H9 (cell line): ENCODE results near the gene IL1RN. TPM values are rescaled to one million over a fixed set of nuclear protein-coding genes. Genes with fewer than 3 reads are reported as not detected.

Experiments used
- DNase-seq: peaks from one replicate; pipeline ENCODE4 v3.0.0-alpha.2; 2017
- H2AFZ ChIP-seq: one replicate; pipeline ENCODE4 v1.6.1; 2013; ENCODE audit warnings: mild to moderate bottlenecking, low read length, control low read depth, moderate library complexity
- H2AK5ac ChIP-seq: 2 replicates; pipeline ENCODE4 v1.6.1; 2013; ENCODE audit warnings: low read length, control low read depth, mixed read lengths; ENCODE audit not compliant: insufficient read length
- H2BK120ac ChIP-seq: one replicate; pipeline ENCODE4 v1.6.1; 2013; ENCODE audit warnings: low read depth, mild to moderate bottlenecking, low read length, control low read depth, inconsistent platforms; ENCODE audit not compliant: poor library complexity, severe bottlenecking
- H2BK12ac ChIP-seq: 2 replicates; pipeline ENCODE4 v1.6.1; 2013; ENCODE audit warnings: low read length, control low read depth, mixed read lengths, low read depth; ENCODE audit not compliant: insufficient read length
- H2BK15ac ChIP-seq: 2 replicates; pipeline ENCODE4 v1.6.1; 2013; ENCODE audit warnings: low read depth, low read length, control low read depth
- H2BK20ac ChIP-seq: one replicate; pipeline ENCODE4 v1.6.1; 2013; ENCODE audit warnings: low read depth, mild to moderate bottlenecking, low read length, control low read depth, inconsistent platforms; ENCODE audit not compliant: poor library complexity, severe bottlenecking
- H2BK5ac ChIP-seq: 2 replicates; pipeline ENCODE4 v1.6.1; 2013; ENCODE audit warnings: low read length, control low read depth, mixed read lengths; ENCODE audit not compliant: insufficient read length
- H3K14ac ChIP-seq: 2 replicates; pipeline ENCODE4 v1.6.1; 2013; ENCODE audit warnings: low read length, control low read depth; ENCODE audit not compliant: insufficient read depth
- H3K18ac ChIP-seq: 2 replicates; pipeline ENCODE4 v1.6.1; 2013; ENCODE audit warnings: low read depth, mild to moderate bottlenecking, mixed read lengths, low read length, control low read depth; ENCODE audit not compliant: insufficient read length
- H3K23ac ChIP-seq: 2 replicates; pipeline ENCODE4 v1.6.1; 2013; ENCODE audit warnings: low read length, control low read depth, mixed read lengths, low read depth; ENCODE audit not compliant: insufficient read length
- H3K23me2 ChIP-seq: 2 replicates; pipeline ENCODE4 v1.6.1; 2013; ENCODE audit warnings: low read depth, mild to moderate bottlenecking, mixed read lengths, low read length, control low read depth; ENCODE audit not compliant: insufficient read length, poor library complexity, severe bottlenecking
- H3K27ac ChIP-seq: 2 replicates; pipeline ENCODE4 v1.5.1; 2013; ENCODE audit warnings: low read length, control low read depth, mixed read lengths, low read depth; ENCODE audit not compliant: insufficient read length
- H3K27me3 ChIP-seq: 2 replicates; pipeline ENCODE4 v1.6.1; 2013; ENCODE audit warnings: low read length, control low read depth, inconsistent platforms; ENCODE audit not compliant: insufficient read depth
- H3K4ac ChIP-seq: 2 replicates; pipeline ENCODE4 v1.6.1; 2013; ENCODE audit warnings: low read depth, mild to moderate bottlenecking, control low read depth, inconsistent platforms, low read length, moderate library complexity
- H3K4me1 ChIP-seq: 2 replicates; pipeline ENCODE4 v1.6.1; 2013; ENCODE audit warnings: low read length, control low read depth, inconsistent platforms; ENCODE audit not compliant: insufficient read depth
- H3K4me2 ChIP-seq: 2 replicates; pipeline ENCODE4 v1.6.1; 2013; ENCODE audit warnings: low read length, control low read depth, mixed read lengths; ENCODE audit not compliant: insufficient read length, insufficient read depth
- H3K56ac ChIP-seq: 2 replicates; pipeline ENCODE4 v1.6.1; 2013; ENCODE audit warnings: low read depth, mild to moderate bottlenecking, mixed read lengths, low read length, control low read depth; ENCODE audit not compliant: insufficient read length
- H3K79me1 ChIP-seq: 2 replicates; pipeline ENCODE4 v1.6.1; 2013; ENCODE audit warnings: low read depth, mild to moderate bottlenecking, moderate library complexity, low read length, control low read depth, inconsistent platforms; ENCODE audit not compliant: insufficient read depth, poor library complexity, severe bottlenecking
- H3K79me2 ChIP-seq: 2 replicates; pipeline ENCODE4 v1.6.1; 2013; ENCODE audit warnings: low read length, control low read depth, inconsistent platforms; ENCODE audit not compliant: insufficient read depth
- H3K9ac ChIP-seq: 2 replicates; pipeline ENCODE4 v1.6.1; 2013; ENCODE audit warnings: low read length, control low read depth, mixed read lengths; ENCODE audit not compliant: insufficient read length; ENCODE audit errors: extremely low read depth
- H3K9me3 ChIP-seq: one replicate; pipeline ENCODE4 v1.6.1; 2013; ENCODE audit warnings: low read depth, low read length, inconsistent platforms; ENCODE audit not compliant: control insufficient read depth
- H3T11ph ChIP-seq: one replicate; pipeline ENCODE4 v1.6.1; 2013; ENCODE audit warnings: mild to moderate bottlenecking, low read length, control low read depth, inconsistent platforms
- H4K20me1 ChIP-seq: one replicate; pipeline ENCODE4 v1.6.1; 2013; ENCODE audit not compliant: control insufficient read depth, insufficient read length, insufficient read depth
- H4K5ac ChIP-seq: 2 replicates; pipeline ENCODE4 v1.6.1; 2013; ENCODE audit warnings: low read depth, mild to moderate bottlenecking, mixed read lengths, low read length, control low read depth; ENCODE audit not compliant: insufficient read length
- H4K8ac ChIP-seq: replicated peaks from 2 replicates; pipeline ENCODE4 v1.6.1; 2013; ENCODE audit warnings: low read length, control low read depth, mixed read lengths, low read depth; ENCODE audit not compliant: insufficient read length
- H4K91ac ChIP-seq: 2 replicates; pipeline ENCODE4 v1.6.1; 2013; ENCODE audit warnings: low read depth, mild to moderate bottlenecking, moderate library complexity, mixed read lengths, low read length, control low read depth; ENCODE audit not compliant: insufficient read length
- H3K27ac Mint-ChIP-seq, 3 experiments: 2 replicates in 2 of 3; 3 replicates in 1 of 3; pipeline ENCODE4 v1.8.0; 2020 to 2021; ENCODE audit warnings: mixed read lengths in 3 of 3, mild to moderate bottlenecking in 1 of 3, moderate library complexity in 1 of 3
- H3K27me3 Mint-ChIP-seq: 2 replicates; pipeline ENCODE4 v1.8.0; 2021; ENCODE audit warnings: low read depth, mild to moderate bottlenecking, moderate library complexity, mixed read lengths
- H3K36me3 Mint-ChIP-seq, 3 experiments: 2 replicates in 2 of 3; 3 replicates in 1 of 3; pipeline ENCODE4 v1.8.0; 2020 to 2021; ENCODE audit warnings: low read depth in 3 of 3, mixed read lengths in 3 of 3; ENCODE audit not compliant: insufficient read depth in 1 of 3
- H3K4me1 Mint-ChIP-seq, 2 experiments: 2 replicates each; pipeline ENCODE4 v1.8.0; 2020; ENCODE audit warnings: mixed read lengths in 2 of 2
- H3K4me3 Mint-ChIP-seq, 2 experiments: 2 replicates in 1 of 2; 3 replicates in 1 of 2; pipeline ENCODE4 v1.8.0; 2020 to 2021; ENCODE audit warnings: mild to moderate bottlenecking in 2 of 2, mixed read lengths in 2 of 2, moderate library complexity in 1 of 2
- H3K9me3 Mint-ChIP-seq, 2 experiments: 2 replicates in 1 of 2; 3 replicates in 1 of 2; pipeline ENCODE4 v1.8.0; 2020; ENCODE audit warnings: mild to moderate bottlenecking in 2 of 2, mixed read lengths in 2 of 2, moderate library complexity in 1 of 2
- CTCF ChIP-seq: fragments of 200-600 bp; sonication (generic); conservative IDR thresholded peaks from 3 replicates; pipeline ENCODE4 v1.8.0; 2021; ENCODE audit warnings: antibody characterized with exemption, mild to moderate bottlenecking
- WGBS: extraction: QIAGEN DNeasy Blood & Tissue Kit; methylation state at CpG from one replicate; pipeline ENCODE4 v1.1.7; 2013; ENCODE audit warnings: missing lambda C conversion rate, low lambda C conversion rate, mixed read lengths; ENCODE audit not compliant: insufficient read length; ENCODE audit errors: extremely low coverage; 5-methylcytosine and 5-hydroxymethylcytosine counted together
- total RNA-seq: library from RNA; stranded (reverse); gene quantifications from 2 replicates; pipeline ENCODE4 v1.2.1, GENCODE V29; 2021

Gene IL1RN
- total RNA-seq, 1 experiment from 2014 or later = not detected

GRCh38 chr2:113079131-113079530 lies 48.3 kb upstream of the IL1RN start:
- Histone ChIP-seq H3K4ac (no peak overlapping the region), H3K79me2 (no peaks in the 10 kb centered on the region), H3K27me3 (no peaks in the 10 kb centered on the region), H4K8ac (no peak overlapping the region), H4K5ac (no peak overlapping the region), H2BK12ac (no peak overlapping the region), H3K4me2 (no peak overlapping the region), H4K20me1 (no peaks in the 10 kb centered on the region), H2AFZ (no peak overlapping the region), H3K4me1 (no peaks in the 10 kb centered on the region), H2BK20ac (no peak overlapping the region), H2BK120ac (no peak overlapping the region), H3K23ac (no peak overlapping the region), H3K9me3 (no peaks in the 10 kb centered on the region), H3K18ac (no peak overlapping the region), H2BK5ac (no peak overlapping the region), H2BK15ac (no peak overlapping the region), H4K91ac (no peak overlapping the region), H3K23me2 (no peaks in the 10 kb centered on the region), H3T11ph (no peak overlapping the region), H3K56ac (no peak overlapping the region), H3K27ac (no peak overlapping the region), H3K79me1 (no peaks in the 10 kb centered on the region), H3K14ac (no peak overlapping the region), H2AK5ac (no peak overlapping the region), H3K9ac (no peak overlapping the region)
- Mint-ChIP-seq H3K27me3 (peaks cover 48% of the 10 kb centered on the region), H3K4me3 (no peak overlapping the region), H3K27ac (no peak overlapping the region), H3K4me1 (peaks cover 5 to 6% of the 10 kb centered on the region in 2 experiments), H3K9me3 (peaks cover 0 to 3% of the 10 kb centered on the region in 2 experiments; a peak in 1 of 5 replicates), H3K36me3 (no peaks in the 10 kb centered on the region)
- TF ChIP-seq CTCF = no peak
- no peak for DNase-seq
- WGBS = no CpG with 5 or more reads among the region's 4 CpGs
